ENCODE results near the gene KCNF1.

KCNF1 gene

GRCh38 chr2:10901160-10901939 lies 10.4 kb upstream of the KCNF1 start:
- no peak for DNase-seq (ENCODE audit: low read depth in 4 of 4, low spot score in 1 of 4)

GRCh38 chr2:10903861-10904210 lies 7.9 kb upstream of the KCNF1 start:
- no peak for DNase-seq (ENCODE audit: low read depth in 4 of 4, low spot score in 1 of 4)

- no peak for DNase-seq (ENCODE audit: low read depth in 4 of 4, low spot score in 1 of 4)
Observed at GRCh38 chr2:10904455-10904854, 7.3 kb upstream of the KCNF1 start.

GRCh38 chr2:10905006-10905861 lies 6.5 kb upstream of the KCNF1 start:
- no peak for DNase-seq (ENCODE audit: low read depth in 4 of 4, low spot score in 1 of 4)

- DNase-seq (ENCODE audit: low read depth in 4 of 4, low spot score in 1 of 4), result no peak
Observed at GRCh38 chr2:10905862-10906143, 5.9 kb upstream of the KCNF1 start.

- DNase-seq (ENCODE audit: low read depth in 4 of 4, low spot score in 1 of 4), result no peak
Observed at GRCh38 chr2:10906926-10907625, 4.7 kb upstream of the KCNF1 start.

- no peak for DNase-seq (ENCODE audit: low read depth in 4 of 4, low spot score in 1 of 4)
Observed at GRCh38 chr2:10908195-10908594, 3.5 kb upstream of the KCNF1 start.

GRCh38 chr2:10909050-10909995 lies 2.4 kb upstream of the KCNF1 start:
- DNase-seq (ENCODE audit: low read depth in 4 of 4, low spot score in 1 of 4), result no peak

- no peak for DNase-seq (ENCODE audit: low read depth in 4 of 4, low spot score in 1 of 4)
Observed at GRCh38 chr2:10909996-10910341, 1.8 kb upstream of the KCNF1 start.

- no peak for DNase-seq (ENCODE audit: low read depth in 4 of 4, low spot score in 1 of 4)
Observed at GRCh38 chr2:10910625-10911024, 1.1 kb upstream of the KCNF1 start.

- DNase-seq (ENCODE audit: low read depth in 4 of 4, low spot score in 1 of 4), result no peak
Observed at GRCh38 chr2:10912076-10912731, 470 bp downstream of the KCNF1 start.

GRCh38 chr2:10912796-10913455 lies 1.2 kb downstream of the KCNF1 start:
- no peak for DNase-seq (ENCODE audit: low read depth in 4 of 4, low spot score in 1 of 4)

GRCh38 chr2:10913501-10914271 lies 2.0 kb downstream of the KCNF1 start:
- no peak for DNase-seq (ENCODE audit: low read depth in 4 of 4, low spot score in 1 of 4)

GRCh38 chr2:10914272-10914693 lies 2.5 kb downstream of the KCNF1 start:
- DNase-seq (ENCODE audit: low read depth in 4 of 4, low spot score in 1 of 4), result no peak

GRCh38 chr2:10915236-10915635 lies 3.5 kb downstream of the KCNF1 start:
- DNase-seq (ENCODE audit: low read depth in 4 of 4, low spot score in 1 of 4), result no peak

- no peak for DNase-seq (ENCODE audit: low read depth in 4 of 4, low spot score in 1 of 4)
Observed at GRCh38 chr2:10915731-10916276, 4.1 kb downstream of the KCNF1 start.

- DNase-seq (ENCODE audit: low read depth in 4 of 4, low spot score in 1 of 4), result no peak
Observed at GRCh38 chr2:10916953-10917352, 5.2 kb downstream of the KCNF1 start.

- no peak for DNase-seq (ENCODE audit: low read depth in 4 of 4, low spot score in 1 of 4)
Observed at GRCh38 chr2:10917927-10918326, 6.2 kb downstream of the KCNF1 start.
